Muscle of leg (tissue), 11 donors: ENCODE results near the gene ZNF655. TPM values are rescaled to one million over a fixed set of nuclear protein-coding genes. Genes with fewer than 3 reads are reported as not detected.

ENCODE experiments used
- DNase-seq: peaks from one replicate; pipeline ENCODE4 v3.0.0; 2013
- H3K27ac ChIP-seq: one replicate; pipeline ENCODE4 v1.5.1; 2013; ENCODE audit warnings: mild to moderate bottlenecking, low read length, control low read depth
- H3K27me3 ChIP-seq: one replicate; pipeline ENCODE4 v1.6.1; 2013; ENCODE audit warnings: low read length; ENCODE audit not compliant: control insufficient read depth, insufficient read depth
- H3K36me3 ChIP-seq: one replicate; pipeline ENCODE4 v1.6.1; 2013; ENCODE audit warnings: low read length; ENCODE audit not compliant: control insufficient read depth, insufficient read depth
- H3K4me1 ChIP-seq: one replicate; pipeline ENCODE4 v1.6.1; 2013; ENCODE audit warnings: low read length; ENCODE audit not compliant: control insufficient read depth, insufficient read depth
- H3K4me3 ChIP-seq: one replicate; pipeline ENCODE4 v1.5.1; 2013; ENCODE audit warnings: low read length, control low read depth
- H3K9me3 ChIP-seq: replicated peaks from 2 replicates; pipeline ENCODE4 v1.6.1; 2013; ENCODE audit warnings: low read depth, low read length; ENCODE audit not compliant: control insufficient read depth
- WGBS: methylation state at CpG from one replicate; pipeline ENCODE4 v1.1.5; 2013; ENCODE audit warnings: missing lambda C conversion rate; ENCODE audit not compliant: insufficient coverage; 5-methylcytosine and 5-hydroxymethylcytosine counted together
- polyA plus RNA-seq, 8 donors: library from polyadenylated mRNA; unstranded; fragments of 120-200 nt; gene quantifications; one replicate each; pipeline versions ENCODE4 v1.2.1 to v1.2.3, GENCODE V29; 2013; ENCODE audit warnings: inconsistent platforms in 1 of 8, low replicate concordance in 1 of 8; ENCODE audit not compliant: insufficient read length in 8 of 8, insufficient read depth in 1 of 8
- total RNA-seq: library from RNA; stranded (reverse); fragments of 120-200 nt; gene quantifications from one replicate; pipeline ENCODE4 v1.2.4, GENCODE V29; 2013

ZNF655 gene
- total and polyA plus RNA-seq, 9 donors: 32.3 to 51.9 (median 38.7) TPM

DNA sequence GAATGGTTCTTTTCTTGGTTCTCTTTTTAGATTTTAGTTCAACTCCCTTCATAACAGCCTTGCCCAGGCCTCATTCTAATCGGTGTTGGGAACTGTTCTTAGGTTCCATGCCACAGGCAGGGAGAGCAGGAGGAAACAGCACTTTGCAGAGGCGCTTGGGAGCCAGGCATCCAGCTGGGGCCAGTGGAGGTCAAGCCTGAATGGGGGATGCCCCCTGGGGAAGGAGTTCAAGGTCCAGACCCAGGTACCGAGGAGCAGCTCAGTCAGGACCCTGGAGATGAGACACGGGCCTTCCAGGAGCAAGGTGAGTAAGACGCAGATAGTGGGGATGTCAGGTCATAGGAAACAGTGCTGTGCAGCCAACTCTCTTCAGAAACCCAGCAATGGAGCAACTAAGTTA is 62.8 kb downstream of the ZNF655 start:
- DNase-seq: no peak
- Histone ChIP-seq H3K4me1 (peaks cover 4% of the 10 kb centered on the region), H3K36me3 (peaks cover 74% of the 10 kb centered on the region), H3K27ac (no peak overlapping the region), H3K9me3 (no peaks in the 10 kb centered on the region), H3K4me3 (no peak overlapping the region), H3K27me3 (no peaks in the 10 kb centered on the region)
- 93% methylated on average over 5 of the region's 5 CpGs for WGBS

DNA sequence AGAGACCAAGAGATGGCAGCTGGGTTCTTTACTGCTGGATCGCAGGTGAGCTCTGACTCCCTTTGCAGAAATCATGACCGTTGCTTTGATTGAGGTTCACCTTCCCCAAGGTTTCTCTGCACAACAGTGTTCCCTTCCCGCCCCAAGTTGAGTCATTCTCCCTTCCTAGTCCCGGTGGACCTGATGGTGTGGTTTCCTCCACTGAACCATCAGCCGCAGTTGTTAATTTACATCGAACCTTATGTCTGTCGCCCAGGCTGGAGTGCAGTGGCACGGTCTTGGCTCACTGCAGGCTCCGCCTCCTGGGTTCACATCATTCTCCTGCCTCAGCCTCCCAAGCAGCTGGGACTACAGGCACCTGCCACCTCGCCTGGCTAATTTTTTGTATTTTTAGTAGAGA is 64.2 kb downstream of the ZNF655 start:
- no peak for DNase-seq
- WGBS: 87% methylated on average over 9 of the region's 10 CpGs
- no peaks in the 10 kb centered on the region for H3K9me3 ChIP-seq

DNA sequence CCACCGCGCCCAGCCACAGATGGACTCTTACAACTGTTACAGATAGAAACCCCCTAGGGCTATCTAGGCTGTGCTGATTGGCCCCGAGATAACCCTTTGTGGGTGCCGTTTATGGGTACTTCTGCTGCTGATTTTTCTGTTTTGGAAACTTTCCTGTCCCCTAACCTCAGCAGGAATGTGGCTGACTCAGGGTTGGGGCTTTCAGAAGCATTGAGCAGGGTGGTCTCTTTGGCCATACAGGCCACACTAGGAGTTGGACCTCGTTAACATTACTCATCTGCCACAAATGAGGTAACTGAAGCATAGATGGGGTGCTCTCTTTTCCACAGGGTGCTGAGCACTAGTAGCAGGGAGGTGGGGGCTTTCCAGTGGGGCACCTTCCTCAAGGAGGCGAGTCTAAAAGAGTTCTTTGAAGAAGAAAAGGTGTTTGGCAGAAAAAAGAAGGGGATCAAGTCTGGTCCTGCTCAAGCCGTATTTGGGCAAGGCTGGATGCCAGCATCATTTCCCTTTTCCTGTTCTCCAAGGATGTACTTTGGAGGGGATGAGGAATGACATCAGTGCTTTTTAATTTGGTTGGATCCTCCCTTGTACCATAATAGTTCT is 64.8 kb downstream of the ZNF655 start:
- H3K4me1 ChIP-seq: no peaks in the 10 kb centered on the region
- WGBS: 92% methylated on average over 2 of the region's 7 CpGs
- H3K9me3 ChIP-seq: no peaks in the 10 kb centered on the region
- H3K27me3 ChIP-seq: no peaks in the 10 kb centered on the region
- H3K4me3 ChIP-seq: no peak overlapping the region
- no peak for DNase-seq
- H3K36me3 ChIP-seq: peaks cover 82% of the 10 kb centered on the region
- H3K27ac ChIP-seq: no peak overlapping the region

More for the DNA sequence above, 64.2 kb downstream of the ZNF655 start:
- Histone ChIP-seq H3K27ac (no peak overlapping the region), H3K36me3 (peaks cover 80% of the 10 kb centered on the region), H3K4me3 (no peak overlapping the region), H3K4me1 (peaks cover 1% of the 10 kb centered on the region), H3K27me3 (no peaks in the 10 kb centered on the region)

DNA sequence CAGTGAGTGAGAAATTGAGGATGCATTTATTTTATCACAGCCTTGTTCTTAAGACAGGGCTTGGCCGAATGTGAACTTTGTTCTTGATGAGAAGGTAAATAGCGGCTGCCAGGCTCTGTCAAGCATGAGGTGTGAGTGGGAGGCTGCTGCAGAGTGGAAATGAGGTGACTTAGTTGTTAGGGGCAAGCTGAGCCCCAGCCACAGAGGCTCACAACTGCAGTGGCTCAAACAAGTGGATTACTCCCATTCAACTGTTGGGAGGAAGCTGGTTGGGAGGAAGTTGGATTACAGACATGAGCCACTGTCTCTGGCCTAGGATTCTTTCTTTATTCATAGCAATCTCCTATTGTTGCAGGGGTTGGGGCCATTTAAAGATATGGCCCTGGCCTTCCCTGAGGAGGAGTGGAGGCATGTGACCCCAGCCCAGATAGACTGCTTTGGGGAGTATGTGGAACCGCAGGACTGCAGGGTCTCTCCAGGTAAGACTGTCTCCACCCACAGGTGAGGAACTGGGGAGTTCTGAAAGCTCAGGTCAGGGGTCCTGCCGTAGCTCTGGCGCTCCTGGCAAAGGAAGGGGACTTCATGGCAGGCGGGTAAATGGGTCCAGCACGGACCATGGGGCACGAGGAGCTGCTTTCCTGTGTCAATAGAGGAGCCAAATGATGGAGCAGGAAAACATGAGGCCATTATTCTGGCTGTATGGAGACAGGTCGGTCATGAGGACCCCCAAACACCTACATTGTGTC is 65.4 kb downstream of the ZNF655 start:
- H3K27ac ChIP-seq: no peak overlapping the region
- H3K9me3 ChIP-seq: no peaks in the 10 kb centered on the region
- H3K36me3 ChIP-seq: peaks cover 81% of the 10 kb centered on the region
- DNase-seq: no peak
- H3K4me3 ChIP-seq: no peak overlapping the region
- H3K4me1 ChIP-seq: no peaks in the 10 kb centered on the region
- H3K27me3 ChIP-seq: no peaks in the 10 kb centered on the region
- 92% methylated on average over 8 of the region's 9 CpGs for WGBS

DNA sequence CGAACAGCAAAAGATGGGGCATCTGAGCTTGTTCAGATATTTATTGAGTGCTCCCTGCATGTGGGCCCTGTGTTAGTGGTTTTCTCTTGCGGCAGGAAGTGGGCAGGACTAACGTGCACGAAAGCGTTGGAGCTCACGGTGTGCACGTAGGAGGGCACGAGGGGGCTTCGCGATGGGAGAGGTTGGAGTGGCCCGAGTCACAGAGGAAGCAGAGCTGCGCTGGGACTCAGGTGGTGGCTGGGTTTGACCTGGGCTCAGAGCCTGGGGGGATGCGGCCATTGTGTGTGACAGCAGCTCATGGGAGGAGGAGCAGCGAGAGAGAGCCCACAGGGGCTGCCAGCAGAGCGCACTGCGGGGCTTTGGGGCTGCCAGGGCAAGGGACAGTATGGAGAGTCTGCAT is 66.0 kb downstream of the ZNF655 start:
- no peak for DNase-seq
- Histone ChIP-seq H3K27me3 (no peaks in the 10 kb centered on the region), H3K9me3 (no peaks in the 10 kb centered on the region), H3K4me1 (no peaks in the 10 kb centered on the region), H3K36me3 (peaks cover 82% of the 10 kb centered on the region), H3K27ac (no peak overlapping the region), H3K4me3 (no peak overlapping the region)
- 91% methylated on average over 16 of the region's 16 CpGs for WGBS

DNA sequence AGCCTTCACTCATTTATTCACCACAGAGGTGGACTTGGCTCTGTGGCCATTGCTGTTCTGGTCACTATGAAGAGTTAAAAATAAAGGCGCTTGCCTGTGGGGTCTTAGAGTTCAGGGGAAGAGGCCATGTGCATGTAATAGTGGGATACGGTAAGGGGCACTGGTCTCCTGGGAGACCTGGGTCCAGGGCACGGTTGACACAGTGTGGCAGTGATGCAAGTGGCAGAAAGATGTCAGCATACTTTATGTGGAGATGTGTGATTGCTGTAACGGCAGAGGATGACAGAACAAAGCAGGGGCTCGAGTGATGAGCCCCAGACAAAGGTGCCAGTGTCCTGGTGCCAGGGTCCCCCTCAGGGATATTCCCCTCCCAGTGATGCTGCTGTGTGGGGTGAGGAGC is 66.9 kb downstream of the ZNF655 start:
- no peak overlapping the region for H3K27ac ChIP-seq
- peaks cover 82% of the 10 kb centered on the region for H3K36me3 ChIP-seq
- WGBS: 77% methylated on average over 3 of the region's 5 CpGs
- H3K4me1 ChIP-seq: no peaks in the 10 kb centered on the region
- no peaks in the 10 kb centered on the region for H3K27me3 ChIP-seq
- no peaks in the 10 kb centered on the region for H3K9me3 ChIP-seq
- DNase-seq: no peak
- H3K4me3 ChIP-seq: no peak overlapping the region

DNA sequence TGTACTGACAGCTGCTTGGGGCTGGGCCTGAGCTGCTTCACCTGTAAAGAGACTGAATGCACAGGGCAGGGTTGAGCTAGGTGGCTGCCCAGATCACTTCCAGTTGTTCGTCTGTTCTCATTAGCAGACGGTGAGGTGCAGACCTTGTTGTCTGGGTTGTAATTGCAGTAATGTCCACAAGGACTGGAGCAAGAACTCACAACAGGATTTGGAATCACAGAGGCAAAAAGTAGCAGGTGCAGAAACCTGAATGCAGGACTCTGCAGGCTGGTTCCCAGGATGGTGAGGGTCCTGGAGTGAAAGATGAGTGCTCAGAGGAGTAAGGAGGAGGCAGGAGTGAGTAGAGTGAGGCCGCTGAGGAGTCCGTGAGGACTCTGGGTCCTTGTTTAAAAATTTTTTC is 67.5 kb downstream of the ZNF655 start:
- DNase-seq: no peak
- Histone ChIP-seq H3K4me3 (no peak overlapping the region), H3K27ac (no peak overlapping the region), H3K4me1 (no peaks in the 10 kb centered on the region), H3K36me3 (peaks cover 79% of the 10 kb centered on the region), H3K27me3 (no peaks in the 10 kb centered on the region), H3K9me3 (no peaks in the 10 kb centered on the region)
- WGBS: 85% methylated on average over 4 of the region's 4 CpGs

Other genes starting within 250 kb of the ZNF655 start
- gene ARPC1A, start 232.7 kb upstream of the ZNF655 start, total RNA-seq: 54.6 TPM
- 10 to 100 TPM; 55.1 to 90.3 (median 66.6) TPM for gene ARPC1A, start 232.7 kb upstream of the ZNF655 start, polyA plus RNA-seq
- gene ARPC1B, start 183.9 kb upstream of the ZNF655 start, total RNA-seq: 51.3 TPM
- 10 to 100 TPM; 39.6 to 66.7 (median 50.2) TPM for gene ARPC1B, start 183.9 kb upstream of the ZNF655 start, polyA plus RNA-seq
- 64.8 TPM for gene PDAP1, start 150.0 kb upstream of the ZNF655 start, total RNA-seq
- gene PDAP1, start 150.0 kb upstream of the ZNF655 start, polyA plus RNA-seq: 100 to 1,000 TPM; 119 to 155 (median 138) TPM
- gene BUD31, start 149.7 kb upstream of the ZNF655 start, total RNA-seq: 72.8 TPM
- 10 to 100 TPM; 74.5 to 88.5 (median 79.7) TPM for gene BUD31, start 149.7 kb upstream of the ZNF655 start, polyA plus RNA-seq
- 4.3 TPM for gene PTCD1, start 119.8 kb upstream of the ZNF655 start, total RNA-seq
- 1 to 10 TPM; 2.9 to 6.0 (median 4.2) TPM for gene PTCD1, start 119.8 kb upstream of the ZNF655 start, polyA plus RNA-seq
- gene CPSF4, start 119.7 kb upstream of the ZNF655 start, total RNA-seq: 31.8 TPM
- gene CPSF4, start 119.7 kb upstream of the ZNF655 start, polyA plus RNA-seq: 10 to 100 TPM; 29.2 to 48.3 (median 35.8) TPM
- gene ATP5MF, start 92.5 kb upstream of the ZNF655 start, total RNA-seq: 498 TPM
- gene ATP5MF, start 92.5 kb upstream of the ZNF655 start, polyA plus RNA-seq: 100 to 1,000 TPM; 336 to 432 (median 388) TPM
- 22.0 TPM for gene ZNF789, start 85.8 kb upstream of the ZNF655 start, total RNA-seq
- gene ZNF789, start 85.8 kb upstream of the ZNF655 start, polyA plus RNA-seq: 10 to 100 TPM; 14.8 to 53.8 (median 23.2) TPM
- gene ZNF394, start 58.4 kb upstream of the ZNF655 start, total RNA-seq: 19.9 TPM
- gene ZNF394, start 58.4 kb upstream of the ZNF655 start, polyA plus RNA-seq: 10 to 100 TPM in 4 of 8 donors, 1 to 10 TPM in 4; 7.9 to 11.2 (median 9.9) TPM
- 10.7 TPM for gene ZKSCAN5, start 54.0 kb upstream of the ZNF655 start, total RNA-seq
- gene ZKSCAN5, start 54.0 kb upstream of the ZNF655 start, polyA plus RNA-seq: 10 to 100 TPM in 2 of 8 donors, 1 to 10 TPM in 6; 7.1 to 11.5 (median 9.5) TPM
- 8.3 TPM for gene FAM200A, start 6.5 kb upstream of the ZNF655 start, total RNA-seq
- gene FAM200A, start 6.5 kb upstream of the ZNF655 start, polyA plus RNA-seq: 10 to 100 TPM in 1 of 8 donors, 1 to 10 TPM in 7; 8.0 to 10.1 (median 8.9) TPM
- gene TMEM225B, start 39.6 kb downstream of the ZNF655 start, total RNA-seq: 0.89 TPM
- 1 to 10 TPM in 3 of 8 donors, under 1 TPM in 5; 0.37 to 1.3 (median 0.72) TPM for gene TMEM225B, start 39.6 kb downstream of the ZNF655 start, polyA plus RNA-seq
- gene ZSCAN25, start 58.3 kb downstream of the ZNF655 start, total RNA-seq: 11.2 TPM
- 10 to 100 TPM in 4 of 8 donors, 1 to 10 TPM in 4; 8.9 to 12.5 (median 9.9) TPM for gene ZSCAN25, start 58.3 kb downstream of the ZNF655 start, polyA plus RNA-seq
- 0.93 TPM for gene CYP3A5, start 121.4 kb downstream of the ZNF655 start, total RNA-seq
- 1 to 10 TPM in 3 of 8 donors, under 1 TPM in 5; 0.40 to 8.1 (median 0.83) TPM for gene CYP3A5, start 121.4 kb downstream of the ZNF655 start, polyA plus RNA-seq
- gene CYP3A7, start 176.6 kb downstream of the ZNF655 start, total RNA-seq: 0.58 TPM
- 1 to 10 TPM in 2 of 8 donors, under 1 TPM in 2, not detected in 4; 0.11 to 6.2 (median 1.7) TPM for gene CYP3A7, start 176.6 kb downstream of the ZNF655 start, polyA plus RNA-seq
- 0.04 TPM for gene CYP3A4, start 225.5 kb downstream of the ZNF655 start, total RNA-seq
- 1 to 10 TPM in 1 of 8 donors, under 1 TPM in 6, not detected in 1; 0.07 to 1.8 (median 0.13) TPM for gene CYP3A4, start 225.5 kb downstream of the ZNF655 start, polyA plus RNA-seq